Fibroblast of lung (primary cell): Measurements from ENCODE around the gene FOXD1. TPM values are rescaled to one million over a fixed set of nuclear protein-coding genes. Genes with fewer than 3 reads are reported as not detected.

Source experiments
- DNase-seq, 2 donors: peaks; one replicate each; pipeline versions ENCODE4 v3.0.0 to v3.0.0-alpha.2; 2010; ENCODE audit warnings: low read depth in 2 of 2
- H2AFZ ChIP-seq: 2 replicates; pipeline ENCODE4 v1.5.1; 2012; ENCODE audit warnings: low read length, control low read depth, inconsistent platforms
- H3K27ac ChIP-seq: 2 replicates; pipeline ENCODE4 v1.5.1; 2011; ENCODE audit warnings: low read length, control low read depth; ENCODE audit not compliant: insufficient read depth
- H3K27me3 ChIP-seq: 2 replicates; pipeline ENCODE4 v1.5.1; 2011; ENCODE audit warnings: mild to moderate bottlenecking, low read length; ENCODE audit not compliant: control insufficient read depth, insufficient read depth
- H3K36me3 ChIP-seq: 2 replicates; pipeline ENCODE4 v1.5.1; 2011; ENCODE audit warnings: low read length; ENCODE audit not compliant: control insufficient read depth, insufficient read depth
- H3K4me1 ChIP-seq: 2 replicates; pipeline ENCODE4 v1.5.1; 2011; ENCODE audit warnings: low read length; ENCODE audit not compliant: control insufficient read depth, insufficient read depth; ENCODE audit errors: extremely low read depth
- H3K4me2 ChIP-seq: 2 replicates; pipeline ENCODE4 v1.5.1; 2011; ENCODE audit warnings: low read length, control low read depth; ENCODE audit not compliant: insufficient read depth; ENCODE audit errors: extremely low read depth
- H3K4me3 ChIP-seq, 4 experiments: fragments of 200-600 bp in 1 of 4; sonication (generic) in 1 of 4; replicated peaks in 1 of 4; 2 replicates each; pipeline ENCODE4 v1.5.1; 2011 to 2016; ENCODE audit warnings: low read length in 4 of 4, low read depth in 3 of 4, mild to moderate bottlenecking in 3 of 4, control low read depth in 2 of 4, inconsistent platforms in 1 of 4, mixed read lengths in 1 of 4; ENCODE audit not compliant: insufficient read depth in 1 of 4; ENCODE audit errors: control extremely low read depth in 1 of 4
- H3K79me2 ChIP-seq: 2 replicates; pipeline ENCODE4 v1.5.1; 2012; ENCODE audit warnings: mild to moderate bottlenecking, low read length, inconsistent platforms; ENCODE audit not compliant: control insufficient read depth, insufficient read depth
- H3K9ac ChIP-seq: 2 replicates; pipeline ENCODE4 v1.5.1; 2011; ENCODE audit warnings: mild to moderate bottlenecking, low read length, control low read depth; ENCODE audit not compliant: insufficient read depth
- H3K9me3 ChIP-seq: 2 replicates; pipeline ENCODE4 v1.5.1; 2012; ENCODE audit warnings: low read depth, low read length; ENCODE audit not compliant: control insufficient read depth, insufficient read depth
- H4K20me1 ChIP-seq: 2 replicates; pipeline ENCODE4 v1.5.1; 2011; ENCODE audit warnings: low read length; ENCODE audit not compliant: control insufficient read depth, insufficient read depth; ENCODE audit errors: extremely low read depth
- EZH2 ChIP-seq: IDR thresholded peaks from 2 replicates; pipeline ENCODE4 v1.5.1; 2012; ENCODE audit warnings: low read length, control low read depth, mild to moderate bottlenecking; ENCODE audit errors: missing control alignments
- polyA plus RNA-seq, 2 donors: library from polyadenylated mRNA; depleted of rRNA in 1 of 2; stranded (reverse) in 1 of 2; unstranded in 1 of 2; fragments of >200 nt; gene quantifications; 2 replicates each; pipeline ENCODE4 v1.2.1, GENCODE V29; 2011 to 2012; ENCODE audit warnings: missing spikeins in 1 of 2
- total RNA-seq: library from RNA; depleted of rRNA; stranded (reverse); fragments of >200 nt; gene quantifications from 2 replicates; pipeline ENCODE4 v1.2.1, GENCODE V29; 2014
- TF ChIP-seq, protein P1 (sequence below), 2 donors: IDR thresholded peaks in 1 of 2; conservative IDR thresholded peaks in 1 of 2; 1 replicate in 1 of 2; 2 replicates in 1 of 2; pipeline ENCODE4 v1.5.1; 2011 to 2012; ENCODE audit warnings: low read length in 2 of 2, control low read depth in 1 of 2, inconsistent platforms in 1 of 2, low read depth in 1 of 2, mild to moderate bottlenecking in 1 of 2

Gene FOXD1
- total and polyA plus RNA-seq, 2 donors (not counting 1 experiment from before 2014, with no cell fraction given): 1.5 to 8.7 TPM

DNA sequence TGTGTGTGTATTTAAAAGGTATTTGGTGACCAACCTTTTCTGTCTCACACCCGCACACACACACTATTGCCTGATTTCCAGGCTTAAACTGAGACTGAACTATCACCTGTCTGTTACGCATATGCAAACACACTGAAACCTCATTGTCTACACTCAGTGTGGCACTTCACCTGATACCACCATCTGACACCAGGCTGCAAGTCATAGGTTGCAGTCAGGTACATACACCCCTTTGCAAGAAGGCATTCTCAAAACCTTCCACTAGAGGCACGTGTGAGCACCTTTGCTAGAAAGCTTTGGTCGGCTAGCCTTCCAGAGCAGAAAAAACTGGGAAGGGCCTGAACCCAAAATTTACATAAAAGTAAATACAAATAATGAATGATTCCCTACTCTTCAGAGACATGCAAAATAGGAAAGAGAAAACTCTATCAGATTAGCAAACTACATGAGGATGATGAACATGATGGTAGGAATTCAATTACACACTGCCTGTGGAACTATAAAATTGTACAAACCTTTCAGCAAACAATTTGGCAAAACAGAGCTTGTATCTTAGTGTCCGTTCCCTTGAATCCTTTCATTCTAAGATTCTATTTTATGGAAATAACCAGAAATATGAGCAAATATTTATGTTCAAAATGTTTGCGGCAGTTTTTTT lies 5.9 kb upstream of the FOXD1 start:
- peak; percentile 55 to 60 for DNase-seq
- Histone ChIP-seq H3K4me3 (no peak overlapping the region), H4K20me1 (no peaks in the 10 kb centered on the region), H3K4me1 (peaks cover 3% of the 10 kb centered on the region), H3K27ac (no peak overlapping the region), H3K36me3 (no peaks in the 10 kb centered on the region), H3K27me3 (peaks cover 16% of the 10 kb centered on the region), H3K9me3 (no peaks in the 10 kb centered on the region), H2AFZ (no peak overlapping the region), H3K9ac (no peak overlapping the region), H3K4me2 (no peak overlapping the region), H3K79me2 (no peaks in the 10 kb centered on the region)
- TF ChIP-seq, protein P1, sequence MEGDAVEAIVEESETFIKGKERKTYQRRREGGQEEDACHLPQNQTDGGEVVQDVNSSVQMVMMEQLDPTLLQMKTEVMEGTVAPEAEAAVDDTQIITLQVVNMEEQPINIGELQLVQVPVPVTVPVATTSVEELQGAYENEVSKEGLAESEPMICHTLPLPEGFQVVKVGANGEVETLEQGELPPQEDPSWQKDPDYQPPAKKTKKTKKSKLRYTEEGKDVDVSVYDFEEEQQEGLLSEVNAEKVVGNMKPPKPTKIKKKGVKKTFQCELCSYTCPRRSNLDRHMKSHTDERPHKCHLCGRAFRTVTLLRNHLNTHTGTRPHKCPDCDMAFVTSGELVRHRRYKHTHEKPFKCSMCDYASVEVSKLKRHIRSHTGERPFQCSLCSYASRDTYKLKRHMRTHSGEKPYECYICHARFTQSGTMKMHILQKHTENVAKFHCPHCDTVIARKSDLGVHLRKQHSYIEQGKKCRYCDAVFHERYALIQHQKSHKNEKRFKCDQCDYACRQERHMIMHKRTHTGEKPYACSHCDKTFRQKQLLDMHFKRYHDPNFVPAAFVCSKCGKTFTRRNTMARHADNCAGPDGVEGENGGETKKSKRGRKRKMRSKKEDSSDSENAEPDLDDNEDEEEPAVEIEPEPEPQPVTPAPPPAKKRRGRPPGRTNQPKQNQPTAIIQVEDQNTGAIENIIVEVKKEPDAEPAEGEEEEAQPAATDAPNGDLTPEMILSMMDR (conservative IDR thresholded peaks at IDR 0.05 in 1 of 2, IDR thresholded peaks at IDR 0.05 in 1 of 2; ENCODE audit: low read depth in 1 of 2, low read length in 2 of 2): peak; percentile 74 to 95
- no peak for TF ChIP-seq EZH2

DNA sequence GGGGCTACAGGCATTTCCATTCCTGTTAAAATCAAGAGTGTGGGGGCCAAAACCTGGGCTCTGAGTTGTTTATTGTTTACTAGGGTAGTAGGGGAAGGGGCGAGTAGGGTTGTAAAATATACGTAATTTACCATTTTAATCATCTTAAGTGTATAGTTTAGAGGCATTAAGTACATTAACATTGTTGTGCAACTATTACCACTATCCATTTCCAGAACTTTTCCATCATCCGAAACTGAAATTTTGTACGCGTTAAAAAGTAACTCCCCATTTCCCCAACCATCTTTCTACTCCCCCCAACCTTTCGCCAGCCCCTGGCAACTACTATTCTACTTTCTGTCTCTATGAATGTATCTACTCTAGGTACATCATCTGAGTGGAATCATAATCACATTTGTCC lies 3.6 kb upstream of the FOXD1 start:
- Histone ChIP-seq H2AFZ (no peak overlapping the region), H3K79me2 (peaks cover 4% of the 10 kb centered on the region), H3K9me3 (no peaks in the 10 kb centered on the region), H3K27me3 (peaks cover 16% of the 10 kb centered on the region), H3K27ac (no peak overlapping the region), H3K4me3 (no peak overlapping the region), H3K36me3 (no peaks in the 10 kb centered on the region), H3K9ac (no peak overlapping the region), H4K20me1 (no peaks in the 10 kb centered on the region), H3K4me1 (peaks cover 5% of the 10 kb centered on the region), H3K4me2 (no peak overlapping the region)
- no peak for DNase-seq
- TF ChIP-seq EZH2: no peak
- TF ChIP-seq, protein P1 (conservative IDR thresholded peaks at IDR 0.05 in 1 of 2, IDR thresholded peaks at IDR 0.05 in 1 of 2; ENCODE audit: low read depth in 1 of 2, low read length in 2 of 2): no peak

DNA sequence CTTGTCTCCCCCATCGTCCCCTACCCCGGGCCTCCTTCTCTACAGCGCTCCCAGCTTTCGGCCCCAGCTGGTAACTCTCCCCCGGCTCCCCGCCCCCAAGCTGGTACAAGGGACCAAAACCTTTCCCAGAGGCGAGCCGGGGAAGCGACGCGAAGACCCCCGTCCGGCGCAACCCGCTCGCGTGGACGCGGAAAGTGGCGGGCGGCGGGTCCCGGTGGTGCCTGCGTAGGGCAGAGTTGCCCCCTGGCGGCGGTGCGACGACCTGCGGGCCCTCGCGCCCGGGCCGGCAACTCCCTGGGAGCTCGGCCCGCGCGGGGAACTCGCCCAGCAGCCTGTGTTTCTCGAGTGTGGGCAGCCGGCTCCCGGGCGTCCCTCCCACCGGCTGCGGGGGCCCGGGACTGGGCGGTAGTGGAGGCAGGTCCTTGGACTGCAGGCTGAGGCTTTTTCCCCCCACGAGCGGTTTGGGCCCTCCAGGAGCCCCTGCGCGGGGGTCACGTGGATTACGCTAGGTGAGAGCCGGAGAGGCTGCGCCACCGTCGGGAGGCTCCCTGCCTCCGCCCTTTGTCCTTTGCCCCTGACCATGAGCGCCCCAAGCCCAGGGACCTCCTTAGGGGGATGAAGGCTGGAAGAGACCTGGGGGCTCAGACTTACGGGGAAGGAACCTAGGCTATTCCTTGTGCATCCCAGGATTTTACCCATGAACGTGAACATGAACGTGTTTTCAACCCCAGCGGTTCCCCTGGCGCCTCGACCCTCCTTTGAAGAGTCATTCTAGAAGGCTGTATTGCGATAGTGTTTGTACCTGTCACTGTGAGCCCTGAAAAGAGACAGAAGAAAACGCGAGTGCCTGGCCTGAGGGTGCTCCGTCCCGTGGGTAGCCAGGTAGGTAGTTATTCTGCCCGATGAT lies 2.9 kb upstream of the FOXD1 start:
- Histone ChIP-seq H3K4me1 (peaks cover 5% of the 10 kb centered on the region), H3K36me3 (no peaks in the 10 kb centered on the region), H3K27ac (no peak overlapping the region), H3K4me2 (peak overlapping the region; percentile 84), H3K9ac (no peak overlapping the region), H2AFZ (no peak overlapping the region), H3K79me2 (peaks cover 9% of the 10 kb centered on the region), H3K4me3 (peak overlapping the region; percentile 34 to 64 (median 46)), H3K9me3 (no peaks in the 10 kb centered on the region), H4K20me1 (no peaks in the 10 kb centered on the region), H3K27me3 (peaks cover 16% of the 10 kb centered on the region)
- DNase-seq: peak; percentile 56 to 62
- no peak for TF ChIP-seq EZH2
- TF ChIP-seq, protein P1 (conservative IDR thresholded peaks at IDR 0.05 in 1 of 2, IDR thresholded peaks at IDR 0.05 in 1 of 2; ENCODE audit: low read depth in 1 of 2, low read length in 2 of 2): peak; percentile 57 to 72
